H9 (cell line): ENCODE data around the gene PRSS16. TPM values are rescaled to one million over a fixed set of nuclear protein-coding genes. Genes with fewer than 3 reads are reported as not detected.

Experiments used
- DNase-seq: peaks from one replicate; pipeline ENCODE4 v3.0.0-alpha.2; 2017
- H2AFZ ChIP-seq: one replicate; pipeline ENCODE4 v1.6.1; 2013; ENCODE audit warnings: mild to moderate bottlenecking, low read length, control low read depth, moderate library complexity
- H2AK5ac ChIP-seq: 2 replicates; pipeline ENCODE4 v1.6.1; 2013; ENCODE audit warnings: low read length, control low read depth, mixed read lengths; ENCODE audit not compliant: insufficient read length
- H2BK120ac ChIP-seq: one replicate; pipeline ENCODE4 v1.6.1; 2013; ENCODE audit warnings: low read depth, mild to moderate bottlenecking, low read length, control low read depth, inconsistent platforms; ENCODE audit not compliant: poor library complexity, severe bottlenecking
- H2BK12ac ChIP-seq: 2 replicates; pipeline ENCODE4 v1.6.1; 2013; ENCODE audit warnings: low read length, control low read depth, mixed read lengths, low read depth; ENCODE audit not compliant: insufficient read length
- H2BK15ac ChIP-seq: 2 replicates; pipeline ENCODE4 v1.6.1; 2013; ENCODE audit warnings: low read depth, low read length, control low read depth
- H2BK20ac ChIP-seq: one replicate; pipeline ENCODE4 v1.6.1; 2013; ENCODE audit warnings: low read depth, mild to moderate bottlenecking, low read length, control low read depth, inconsistent platforms; ENCODE audit not compliant: poor library complexity, severe bottlenecking
- H2BK5ac ChIP-seq: 2 replicates; pipeline ENCODE4 v1.6.1; 2013; ENCODE audit warnings: low read length, control low read depth, mixed read lengths; ENCODE audit not compliant: insufficient read length
- H3K14ac ChIP-seq: 2 replicates; pipeline ENCODE4 v1.6.1; 2013; ENCODE audit warnings: low read length, control low read depth; ENCODE audit not compliant: insufficient read depth
- H3K18ac ChIP-seq: 2 replicates; pipeline ENCODE4 v1.6.1; 2013; ENCODE audit warnings: low read depth, mild to moderate bottlenecking, mixed read lengths, low read length, control low read depth; ENCODE audit not compliant: insufficient read length
- H3K23ac ChIP-seq: 2 replicates; pipeline ENCODE4 v1.6.1; 2013; ENCODE audit warnings: low read length, control low read depth, mixed read lengths, low read depth; ENCODE audit not compliant: insufficient read length
- H3K23me2 ChIP-seq: 2 replicates; pipeline ENCODE4 v1.6.1; 2013; ENCODE audit warnings: low read depth, mild to moderate bottlenecking, mixed read lengths, low read length, control low read depth; ENCODE audit not compliant: insufficient read length, poor library complexity, severe bottlenecking
- H3K27ac ChIP-seq: 2 replicates; pipeline ENCODE4 v1.5.1; 2013; ENCODE audit warnings: low read length, control low read depth, mixed read lengths, low read depth; ENCODE audit not compliant: insufficient read length
- H3K27me3 ChIP-seq: 2 replicates; pipeline ENCODE4 v1.6.1; 2013; ENCODE audit warnings: low read length, control low read depth, inconsistent platforms; ENCODE audit not compliant: insufficient read depth
- H3K4ac ChIP-seq: 2 replicates; pipeline ENCODE4 v1.6.1; 2013; ENCODE audit warnings: low read depth, mild to moderate bottlenecking, control low read depth, inconsistent platforms, low read length, moderate library complexity
- H3K4me1 ChIP-seq: 2 replicates; pipeline ENCODE4 v1.6.1; 2013; ENCODE audit warnings: low read length, control low read depth, inconsistent platforms; ENCODE audit not compliant: insufficient read depth
- H3K4me2 ChIP-seq: 2 replicates; pipeline ENCODE4 v1.6.1; 2013; ENCODE audit warnings: low read length, control low read depth, mixed read lengths; ENCODE audit not compliant: insufficient read length, insufficient read depth
- H3K56ac ChIP-seq: 2 replicates; pipeline ENCODE4 v1.6.1; 2013; ENCODE audit warnings: low read depth, mild to moderate bottlenecking, mixed read lengths, low read length, control low read depth; ENCODE audit not compliant: insufficient read length
- H3K79me1 ChIP-seq: 2 replicates; pipeline ENCODE4 v1.6.1; 2013; ENCODE audit warnings: low read depth, mild to moderate bottlenecking, moderate library complexity, low read length, control low read depth, inconsistent platforms; ENCODE audit not compliant: insufficient read depth, poor library complexity, severe bottlenecking
- H3K79me2 ChIP-seq: 2 replicates; pipeline ENCODE4 v1.6.1; 2013; ENCODE audit warnings: low read length, control low read depth, inconsistent platforms; ENCODE audit not compliant: insufficient read depth
- H3K9ac ChIP-seq: 2 replicates; pipeline ENCODE4 v1.6.1; 2013; ENCODE audit warnings: low read length, control low read depth, mixed read lengths; ENCODE audit not compliant: insufficient read length; ENCODE audit errors: extremely low read depth
- H3K9me3 ChIP-seq: one replicate; pipeline ENCODE4 v1.6.1; 2013; ENCODE audit warnings: low read depth, low read length, inconsistent platforms; ENCODE audit not compliant: control insufficient read depth
- H3T11ph ChIP-seq: one replicate; pipeline ENCODE4 v1.6.1; 2013; ENCODE audit warnings: mild to moderate bottlenecking, low read length, control low read depth, inconsistent platforms
- H4K20me1 ChIP-seq: one replicate; pipeline ENCODE4 v1.6.1; 2013; ENCODE audit not compliant: control insufficient read depth, insufficient read length, insufficient read depth
- H4K5ac ChIP-seq: 2 replicates; pipeline ENCODE4 v1.6.1; 2013; ENCODE audit warnings: low read depth, mild to moderate bottlenecking, mixed read lengths, low read length, control low read depth; ENCODE audit not compliant: insufficient read length
- H4K8ac ChIP-seq: replicated peaks from 2 replicates; pipeline ENCODE4 v1.6.1; 2013; ENCODE audit warnings: low read length, control low read depth, mixed read lengths, low read depth; ENCODE audit not compliant: insufficient read length
- H4K91ac ChIP-seq: 2 replicates; pipeline ENCODE4 v1.6.1; 2013; ENCODE audit warnings: low read depth, mild to moderate bottlenecking, moderate library complexity, mixed read lengths, low read length, control low read depth; ENCODE audit not compliant: insufficient read length
- H3K27ac Mint-ChIP-seq, 3 experiments: 2 replicates in 2 of 3; 3 replicates in 1 of 3; pipeline ENCODE4 v1.8.0; 2020 to 2021; ENCODE audit warnings: mixed read lengths in 3 of 3, mild to moderate bottlenecking in 1 of 3, moderate library complexity in 1 of 3
- H3K27me3 Mint-ChIP-seq: 2 replicates; pipeline ENCODE4 v1.8.0; 2021; ENCODE audit warnings: low read depth, mild to moderate bottlenecking, moderate library complexity, mixed read lengths
- H3K36me3 Mint-ChIP-seq, 3 experiments: 2 replicates in 2 of 3; 3 replicates in 1 of 3; pipeline ENCODE4 v1.8.0; 2020 to 2021; ENCODE audit warnings: low read depth in 3 of 3, mixed read lengths in 3 of 3; ENCODE audit not compliant: insufficient read depth in 1 of 3
- H3K4me1 Mint-ChIP-seq, 2 experiments: 2 replicates each; pipeline ENCODE4 v1.8.0; 2020; ENCODE audit warnings: mixed read lengths in 2 of 2
- H3K4me3 Mint-ChIP-seq, 2 experiments: 2 replicates in 1 of 2; 3 replicates in 1 of 2; pipeline ENCODE4 v1.8.0; 2020 to 2021; ENCODE audit warnings: mild to moderate bottlenecking in 2 of 2, mixed read lengths in 2 of 2, moderate library complexity in 1 of 2
- H3K9me3 Mint-ChIP-seq, 2 experiments: 2 replicates in 1 of 2; 3 replicates in 1 of 2; pipeline ENCODE4 v1.8.0; 2020; ENCODE audit warnings: mild to moderate bottlenecking in 2 of 2, mixed read lengths in 2 of 2, moderate library complexity in 1 of 2
- WGBS: extraction: QIAGEN DNeasy Blood & Tissue Kit; methylation state at CpG from one replicate; pipeline ENCODE4 v1.1.7; 2013; ENCODE audit warnings: missing lambda C conversion rate, low lambda C conversion rate, mixed read lengths; ENCODE audit not compliant: insufficient read length; ENCODE audit errors: extremely low coverage; 5-methylcytosine and 5-hydroxymethylcytosine counted together
- total RNA-seq: library from RNA; stranded (reverse); gene quantifications from 2 replicates; pipeline ENCODE4 v1.2.1, GENCODE V29; 2021
- TF ChIP-seq, protein P1 (sequence below): fragments of 200-600 bp; sonication (generic); conservative IDR thresholded peaks from 3 replicates; pipeline ENCODE4 v1.8.0; 2021; ENCODE audit warnings: antibody characterized with exemption, mild to moderate bottlenecking

Gene PRSS16
- total RNA-seq, 1 experiment from 2014 or later = 14.8 TPM

DNA sequence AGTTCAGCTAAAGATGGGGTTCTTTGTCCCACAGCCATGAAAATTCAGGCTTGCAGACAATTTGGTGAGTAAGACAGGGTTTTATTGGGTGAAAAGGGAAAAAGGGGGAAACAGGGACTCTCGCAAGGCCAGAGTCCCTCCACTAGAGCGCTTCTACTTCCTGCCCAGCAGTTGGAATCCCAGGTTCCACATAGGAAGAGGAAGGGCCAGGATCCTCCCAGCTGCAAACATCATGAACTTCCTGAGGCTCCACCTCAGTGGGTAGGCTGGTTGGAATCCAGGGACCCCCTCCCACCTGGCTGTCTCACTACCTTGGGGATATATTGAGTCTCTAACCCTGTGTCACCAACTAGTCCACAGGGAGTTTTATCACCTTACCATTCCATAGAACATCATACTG is 39.5 kb upstream of the PRSS16 start:
- H3K4me2 ChIP-seq = no peak overlapping the region
- no peaks in the 10 kb centered on the region for H3K36me3 Mint-ChIP-seq
- no peak overlapping the region for H2AK5ac ChIP-seq
- H3T11ph ChIP-seq = no peak overlapping the region
- peak; percentile 59 for DNase-seq
- H2BK15ac ChIP-seq = no peak overlapping the region
- H4K91ac ChIP-seq = no peak overlapping the region
- H3K79me1 ChIP-seq = no peaks in the 10 kb centered on the region
- H3K27ac ChIP-seq = no peak overlapping the region
- H3K56ac ChIP-seq = no peak overlapping the region
- H3K23ac ChIP-seq = no peak overlapping the region
- H3K9ac ChIP-seq = no peak overlapping the region
- peaks cover 5% of the 10 kb centered on the region for H3K4me1 ChIP-seq
- H3K27ac Mint-ChIP-seq = no peak overlapping the region
- H3K4ac ChIP-seq = no peak overlapping the region
- no peak overlapping the region for H3K14ac ChIP-seq
- no peak overlapping the region for H3K18ac ChIP-seq
- no peaks in the 10 kb centered on the region for H3K9me3 ChIP-seq
- H2BK12ac ChIP-seq = no peak overlapping the region
- no peaks in the 10 kb centered on the region for H3K79me2 ChIP-seq
- H2BK5ac ChIP-seq = no peak overlapping the region
- peaks cover 13% of the 10 kb centered on the region for H3K23me2 ChIP-seq
- WGBS = no CpG with 5 or more reads among the region's 2 CpGs
- no peaks in the 10 kb centered on the region for H3K27me3 ChIP-seq
- no peaks in the 10 kb centered on the region; a peak in 1 of 5 replicates for H3K9me3 Mint-ChIP-seq
- TF ChIP-seq, protein P1, sequence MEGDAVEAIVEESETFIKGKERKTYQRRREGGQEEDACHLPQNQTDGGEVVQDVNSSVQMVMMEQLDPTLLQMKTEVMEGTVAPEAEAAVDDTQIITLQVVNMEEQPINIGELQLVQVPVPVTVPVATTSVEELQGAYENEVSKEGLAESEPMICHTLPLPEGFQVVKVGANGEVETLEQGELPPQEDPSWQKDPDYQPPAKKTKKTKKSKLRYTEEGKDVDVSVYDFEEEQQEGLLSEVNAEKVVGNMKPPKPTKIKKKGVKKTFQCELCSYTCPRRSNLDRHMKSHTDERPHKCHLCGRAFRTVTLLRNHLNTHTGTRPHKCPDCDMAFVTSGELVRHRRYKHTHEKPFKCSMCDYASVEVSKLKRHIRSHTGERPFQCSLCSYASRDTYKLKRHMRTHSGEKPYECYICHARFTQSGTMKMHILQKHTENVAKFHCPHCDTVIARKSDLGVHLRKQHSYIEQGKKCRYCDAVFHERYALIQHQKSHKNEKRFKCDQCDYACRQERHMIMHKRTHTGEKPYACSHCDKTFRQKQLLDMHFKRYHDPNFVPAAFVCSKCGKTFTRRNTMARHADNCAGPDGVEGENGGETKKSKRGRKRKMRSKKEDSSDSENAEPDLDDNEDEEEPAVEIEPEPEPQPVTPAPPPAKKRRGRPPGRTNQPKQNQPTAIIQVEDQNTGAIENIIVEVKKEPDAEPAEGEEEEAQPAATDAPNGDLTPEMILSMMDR = no peak
- no peaks in the 10 kb centered on the region for H4K20me1 ChIP-seq
- no peak overlapping the region for H4K8ac ChIP-seq
- H2BK120ac ChIP-seq = no peak overlapping the region
- peaks cover 23% of the 10 kb centered on the region for H3K27me3 Mint-ChIP-seq
- peaks cover 17 to 18% of the 10 kb centered on the region in 2 experiments for H3K4me1 Mint-ChIP-seq
- H3K4me3 Mint-ChIP-seq = no peak overlapping the region
- no peak overlapping the region for H2BK20ac ChIP-seq
- H4K5ac ChIP-seq = no peak overlapping the region
- H2AFZ ChIP-seq = no peak overlapping the region
